HG02885 (cell line): ENCODE data around the gene DOK7.
"Not testable (repeated sequence)": the region's sequence is repeated elsewhere in the genome, so short reads cannot be mapped to it uniquely, and the experiment has no call there.

Experiments
- ATAC-seq: cut with Tn5 transposase; IDR thresholded peaks from one replicate; pipeline ENCODE4 v1.9.1; 2021; ENCODE audit warnings: mild to moderate bottlenecking; ENCODE audit not compliant: unreplicated experiment, poor library complexity

DOK7 gene

DNA sequence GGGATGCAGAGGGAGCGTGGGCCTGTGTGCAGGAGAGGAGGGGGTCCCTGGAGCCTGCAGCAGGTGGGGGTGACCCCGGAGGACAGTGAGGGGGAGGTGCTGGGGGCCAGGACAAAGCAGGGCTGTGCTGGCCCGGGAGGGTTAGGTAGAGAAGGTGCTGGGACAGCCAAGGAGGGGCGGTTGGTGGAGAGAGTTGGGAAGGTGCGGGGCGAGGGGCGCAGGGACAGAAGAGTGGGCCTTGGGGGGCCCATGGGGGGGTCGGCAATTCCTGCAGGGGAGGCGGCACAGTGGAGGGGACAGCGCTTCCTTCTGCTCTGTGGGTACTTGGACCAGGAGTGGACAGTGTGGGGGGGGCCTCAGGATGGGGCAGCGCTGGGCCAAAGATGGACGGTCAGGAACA, 36.6 kb downstream of the DOK7 start:
- ATAC-seq, result no peak

DNA sequence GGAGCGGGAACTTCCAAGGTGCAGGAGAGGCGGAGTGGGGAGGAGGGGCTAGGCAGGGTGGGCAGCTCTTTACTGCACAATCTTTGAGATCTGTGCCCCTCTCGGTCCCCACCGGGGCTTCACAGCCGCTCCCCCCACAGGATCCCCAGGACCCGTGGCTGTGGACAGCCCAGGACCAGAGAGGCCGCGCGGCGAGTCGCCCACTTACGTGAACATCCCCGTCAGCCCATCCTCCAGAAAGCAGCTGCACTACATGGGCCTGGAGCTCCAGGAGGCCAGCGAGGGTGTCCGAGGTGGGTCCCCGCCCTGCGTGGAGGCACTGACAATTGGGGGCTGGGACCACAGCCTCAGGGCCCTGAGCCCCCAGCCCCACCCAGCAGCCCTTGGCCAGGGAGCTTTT, 37.0 kb downstream of the DOK7 start:
- no peak for ATAC-seq

DNA sequence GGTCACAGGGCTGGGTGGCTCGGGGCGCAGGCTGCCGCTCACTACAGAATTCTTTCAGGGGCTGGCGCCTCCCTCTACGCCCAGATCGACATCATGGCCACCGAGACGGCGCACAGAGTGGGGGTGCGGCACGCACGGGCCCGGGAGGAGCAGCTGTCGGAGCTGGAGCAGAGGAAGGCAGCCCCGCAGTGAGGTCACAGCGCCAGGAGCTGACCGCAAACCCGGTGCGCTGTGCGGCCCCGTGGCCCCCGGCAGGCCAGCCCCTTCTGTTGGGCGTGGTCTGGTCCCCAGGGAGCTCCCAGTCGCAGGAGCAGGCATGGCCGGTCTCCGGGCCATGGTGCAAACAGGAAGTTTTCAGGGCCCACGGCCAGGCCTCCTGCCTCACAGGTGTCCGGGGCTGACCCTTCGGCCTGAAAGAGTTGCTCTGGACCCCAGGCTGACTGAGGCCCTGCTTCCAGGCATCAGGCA, 37.6 kb downstream of the DOK7 start:
- ATAC-seq, result no peak

DNA sequence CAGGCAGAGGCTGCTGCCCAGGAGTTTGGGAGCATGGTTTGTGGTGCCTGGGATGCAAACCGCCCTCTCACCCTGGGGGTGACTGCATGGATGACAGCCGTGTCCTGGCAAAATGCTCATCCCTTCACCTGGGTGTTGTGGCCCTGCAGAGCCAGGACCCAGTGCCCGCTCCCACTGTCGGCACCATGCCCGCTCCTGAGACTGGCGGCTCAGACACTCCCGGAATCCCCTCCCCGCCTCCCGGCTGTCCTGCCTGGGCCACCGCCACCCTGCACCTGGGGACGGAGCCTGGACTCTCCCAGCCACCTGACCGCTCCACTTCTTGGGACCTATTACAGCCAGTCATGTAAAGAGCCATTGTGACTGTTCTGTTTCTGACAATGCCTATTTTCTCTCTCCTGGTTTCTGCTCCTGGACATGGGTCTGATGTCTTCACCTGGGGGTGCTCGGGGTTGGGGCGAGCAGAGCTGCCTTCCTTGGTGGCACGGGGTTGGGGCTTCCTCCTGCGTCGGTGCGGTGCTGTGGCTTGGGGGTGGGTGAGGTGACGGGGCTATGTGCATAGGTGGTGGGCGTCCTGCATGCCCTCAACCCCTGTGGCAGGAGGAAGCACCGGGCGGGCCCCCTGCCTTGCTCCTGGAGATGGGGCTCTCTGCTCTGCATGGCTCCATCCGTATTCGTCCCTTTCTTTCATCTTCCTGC, 38.2 kb downstream of the DOK7 start:
- no peak for ATAC-seq

DNA sequence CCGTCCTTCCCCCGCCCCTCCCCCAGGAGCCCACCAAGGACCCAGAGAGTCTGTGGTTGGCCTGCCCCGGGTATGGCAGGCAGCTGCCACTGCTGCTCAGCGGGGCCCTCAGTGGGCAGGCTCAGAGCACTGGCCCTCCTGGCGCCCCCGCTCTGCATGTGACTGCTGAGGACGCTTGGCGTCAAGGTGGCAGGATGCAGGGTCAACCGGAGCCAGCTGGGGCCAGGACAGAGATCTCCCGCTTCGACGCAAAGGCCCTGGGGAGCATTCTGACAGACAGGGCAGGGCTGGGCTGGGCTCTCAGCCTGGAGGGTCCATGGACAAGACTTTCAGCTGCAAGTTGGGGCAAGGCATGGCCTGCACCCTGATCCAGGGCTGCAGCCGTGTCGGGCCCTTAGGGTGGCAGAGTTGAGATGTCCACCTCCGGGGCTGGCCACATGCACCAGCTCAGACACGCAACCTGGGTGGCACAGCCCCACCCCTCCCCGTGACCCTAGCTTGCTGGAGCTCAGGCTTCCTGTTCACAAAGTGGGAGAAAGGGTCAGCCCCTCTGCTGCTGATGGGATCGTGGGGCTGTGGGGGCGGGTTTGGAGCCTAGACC, 38.8 kb downstream of the DOK7 start:
- ATAC-seq, result no peak

DNA sequence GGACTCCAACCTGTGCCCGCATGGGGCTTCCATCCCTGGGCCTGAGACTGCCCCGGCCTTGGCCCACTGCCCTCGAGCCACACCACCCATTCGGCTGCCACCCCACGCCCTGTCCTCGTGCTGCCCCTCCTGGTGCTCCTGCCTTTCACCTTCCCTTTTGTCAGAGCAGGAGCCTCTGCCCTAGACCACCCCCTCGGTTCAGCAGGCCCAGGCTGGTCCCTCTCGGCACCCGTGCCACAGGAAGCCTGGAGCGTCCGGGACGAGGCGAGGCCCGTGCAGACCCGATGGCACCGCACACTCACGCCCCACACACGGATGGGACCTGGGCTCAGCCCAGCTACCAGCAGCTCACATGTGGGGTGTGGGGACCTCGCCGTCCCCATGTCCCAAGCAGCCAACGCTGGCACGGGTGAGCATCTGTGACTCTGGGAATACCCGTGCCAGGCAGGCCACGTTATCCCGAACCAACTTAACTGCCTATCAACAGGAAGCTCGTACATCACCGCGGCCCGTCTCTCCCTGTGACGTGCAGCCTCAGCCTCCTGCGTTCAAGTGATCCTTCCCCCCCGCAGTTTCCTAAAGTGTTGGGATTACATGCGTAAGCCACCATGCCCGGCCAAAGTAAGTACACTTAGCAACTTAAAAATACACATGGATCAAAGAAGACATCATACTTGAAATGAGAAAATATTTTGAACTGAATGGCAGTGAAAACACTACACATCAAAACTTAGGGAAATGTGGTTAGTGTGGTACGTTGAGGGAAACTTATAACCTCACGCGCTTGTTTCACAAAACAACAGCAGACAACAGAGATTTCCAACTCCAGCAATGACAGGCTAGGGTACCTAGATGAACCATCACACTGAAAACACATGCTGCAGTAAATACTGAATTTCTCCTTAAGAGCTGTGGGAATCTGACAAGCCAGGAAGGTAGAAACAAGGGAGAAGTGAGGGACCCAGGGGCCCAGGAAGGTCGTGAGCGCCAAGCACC, 40.1 kb downstream of the DOK7 start:
- no peak for ATAC-seq

DNA sequence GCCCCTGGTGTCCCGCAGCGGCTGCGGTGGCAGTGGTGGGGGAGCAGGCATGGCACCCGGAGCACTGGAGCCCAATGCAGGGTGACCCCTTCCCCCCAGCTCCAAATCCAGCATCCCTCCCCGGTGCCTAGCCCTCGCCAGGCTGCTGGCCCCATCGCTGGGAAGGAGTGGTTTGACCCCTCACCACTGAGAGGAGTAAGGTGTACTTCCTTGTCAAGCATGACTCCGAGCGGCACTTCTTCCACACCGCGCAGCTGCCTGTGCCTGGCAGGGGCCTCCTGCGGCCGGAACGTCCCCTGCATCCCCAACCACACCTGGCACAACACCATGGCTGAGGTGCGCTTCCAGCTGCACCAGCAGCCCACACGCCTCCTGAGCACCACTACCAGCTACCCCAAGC, 42.1 kb downstream of the DOK7 start:
- ATAC-seq, result no peak

DNA sequence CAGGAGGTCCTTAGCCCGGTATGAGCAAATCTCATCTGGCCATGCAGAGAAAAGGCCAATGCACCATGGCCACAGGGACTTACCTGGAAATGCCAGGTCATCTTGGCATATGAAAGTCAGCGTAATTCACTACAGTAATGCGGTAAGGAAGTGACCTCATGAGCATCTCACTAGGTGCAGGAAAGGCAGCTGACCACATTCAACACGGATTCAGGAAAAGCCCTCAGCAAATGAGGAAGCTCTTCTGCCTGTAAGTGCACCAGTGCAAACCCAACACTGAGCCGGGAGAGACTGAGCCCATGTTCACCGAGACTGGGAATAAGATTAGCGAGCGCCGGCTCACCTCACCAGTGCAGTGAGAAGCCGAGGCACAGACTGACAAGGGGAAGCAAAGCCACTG, 45.4 kb downstream of the DOK7 start:
- no peak for ATAC-seq

DNA sequence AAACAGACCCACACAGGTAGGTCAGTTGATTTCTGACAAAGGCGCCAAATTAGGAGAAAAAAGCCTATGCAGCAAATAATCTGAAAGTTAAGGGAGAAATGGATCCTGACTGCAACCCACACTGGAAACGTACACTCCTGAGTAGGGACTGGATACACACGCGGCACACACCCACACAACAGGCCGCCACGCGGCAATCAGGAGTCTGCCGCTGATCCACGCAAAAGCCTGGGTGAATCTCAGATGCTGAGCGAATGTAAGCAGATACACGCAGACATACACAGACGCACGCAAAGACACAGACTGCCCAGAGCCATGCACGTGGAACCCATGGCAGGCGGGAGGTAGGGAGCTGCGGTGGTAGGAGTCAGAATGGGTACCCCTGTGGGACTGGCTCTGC, 47.4 kb downstream of the DOK7 start:
- no peak for ATAC-seq

DNA sequence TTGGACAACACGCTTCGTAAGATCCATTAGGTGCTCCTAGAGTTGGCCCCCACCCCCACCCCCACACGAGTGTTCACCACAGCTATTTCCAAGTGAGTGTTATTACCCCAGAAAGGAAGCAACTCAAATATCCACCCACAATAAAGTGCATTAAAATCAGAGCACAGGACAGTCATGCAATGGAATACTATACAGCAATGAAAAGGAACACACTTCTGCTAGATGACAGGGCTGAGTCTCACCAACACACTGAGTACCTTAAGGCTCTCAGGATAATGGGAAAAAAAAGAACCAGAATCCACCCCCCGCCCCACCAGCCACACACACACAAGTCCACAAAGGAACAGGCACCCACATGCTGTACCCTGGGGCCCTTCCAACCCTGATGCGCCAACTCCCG, 48.1 kb downstream of the DOK7 start:
- no peak for ATAC-seq

DNA sequence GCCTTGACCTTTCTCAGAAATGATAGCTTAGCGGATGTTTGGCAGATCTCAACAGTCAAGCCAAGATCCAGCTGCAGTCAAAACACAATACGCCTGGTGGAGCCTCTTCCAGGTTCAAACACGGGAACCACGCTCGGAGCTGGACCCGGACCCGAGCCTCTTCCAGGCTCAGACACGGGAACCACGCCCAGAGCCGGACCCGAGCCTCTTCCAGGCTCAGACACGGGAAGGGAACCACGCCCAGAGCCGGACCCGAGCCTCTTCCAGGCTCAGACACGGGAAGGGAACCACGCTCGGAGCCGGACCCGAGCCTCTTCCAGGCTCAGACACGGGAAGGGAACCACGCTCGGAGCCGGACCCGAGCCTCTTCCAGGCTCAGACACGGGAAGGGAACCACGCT, 48.5 kb downstream of the DOK7 start:
- ATAC-seq, result not testable (repeated sequence)

DNA sequence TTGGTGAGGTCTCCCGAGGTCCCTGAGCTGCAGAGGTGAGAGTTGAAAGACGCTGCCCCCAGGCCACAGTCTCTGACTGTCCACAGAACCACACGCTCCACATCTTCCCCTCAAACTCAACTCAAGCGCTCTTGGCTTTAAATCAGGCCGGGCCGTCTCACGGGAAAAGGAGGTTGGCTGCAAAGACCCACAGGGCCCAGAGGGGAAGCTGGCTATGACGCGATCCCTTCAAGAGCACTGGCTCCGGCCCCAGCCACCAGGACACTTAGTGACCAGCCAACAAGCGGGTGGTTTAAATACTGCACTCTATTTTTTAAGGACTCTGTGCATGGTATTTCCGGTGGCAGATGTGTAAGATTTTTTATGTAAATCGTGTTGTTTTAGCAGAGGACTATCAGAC, 49.2 kb downstream of the DOK7 start:
- no peak for ATAC-seq

DNA sequence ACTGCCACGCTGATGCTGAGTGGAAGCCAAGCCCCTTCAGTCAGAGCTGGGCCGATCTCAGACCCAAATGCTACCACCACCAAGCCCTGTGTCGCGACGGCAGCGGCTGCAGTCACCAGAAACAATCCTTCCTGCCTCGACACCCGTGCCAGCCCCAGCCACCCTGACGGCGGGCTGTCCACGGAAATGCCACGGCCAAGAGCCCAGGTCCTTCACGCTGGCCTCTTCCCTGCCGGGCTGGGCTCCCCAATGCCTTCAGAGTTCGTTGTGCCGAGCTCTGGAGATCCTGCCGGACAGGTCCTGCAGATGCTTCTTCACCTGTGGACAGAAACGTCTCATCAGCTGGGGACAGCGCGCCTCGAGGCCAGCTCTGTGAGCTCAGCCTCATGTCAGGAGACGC, 49.6 kb downstream of the DOK7 start:
- ATAC-seq, result no peak

DNA sequence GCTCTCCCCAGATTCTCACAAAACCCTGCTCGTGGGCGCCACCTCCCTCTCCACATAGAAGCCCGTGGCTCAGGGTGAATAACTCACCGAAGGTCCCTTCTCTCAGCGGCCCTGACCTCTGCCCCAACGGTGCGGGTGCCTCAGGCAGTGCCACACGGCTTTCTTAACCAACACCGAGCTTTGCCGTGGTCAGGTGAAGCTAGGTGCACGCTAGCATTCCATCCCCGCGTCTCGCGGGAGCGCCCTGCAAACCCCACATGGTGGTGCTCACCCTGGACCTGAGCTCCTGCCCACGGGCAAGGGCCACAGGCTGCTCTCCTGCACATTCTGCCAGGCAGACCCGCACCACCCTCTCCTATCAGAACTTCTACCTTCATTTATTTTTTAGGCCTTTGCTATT, 50.7 kb downstream of the DOK7 start:
- no peak for ATAC-seq

DNA sequence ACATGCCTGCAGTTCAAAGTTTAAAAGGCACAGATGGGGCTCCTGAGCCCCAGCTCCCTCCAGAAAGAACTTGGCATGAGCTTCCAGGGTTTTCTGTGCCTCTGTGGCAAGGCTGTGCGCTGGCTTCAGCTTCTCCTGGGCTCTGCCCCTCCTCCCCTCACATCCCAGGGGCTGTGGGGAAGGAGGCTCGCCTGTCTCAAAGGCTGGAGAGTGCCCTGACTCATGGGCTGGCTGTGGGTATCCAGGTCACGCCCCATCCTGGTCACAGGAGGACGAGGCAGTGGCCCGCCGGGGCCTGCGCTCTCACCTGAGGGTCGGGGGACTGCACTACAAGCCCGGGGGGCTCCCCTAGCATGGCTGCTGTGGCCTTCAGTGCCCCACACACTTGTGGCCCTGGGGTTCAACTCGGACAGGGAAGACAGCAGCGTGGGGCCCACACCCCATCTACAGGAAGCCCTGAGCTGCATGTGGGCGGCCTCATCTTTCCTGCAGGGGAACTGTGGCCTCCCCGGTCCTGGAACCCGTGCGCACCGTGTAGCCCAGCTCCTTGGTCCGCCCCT, 51.2 kb downstream of the DOK7 start:
- no peak for ATAC-seq

DNA sequence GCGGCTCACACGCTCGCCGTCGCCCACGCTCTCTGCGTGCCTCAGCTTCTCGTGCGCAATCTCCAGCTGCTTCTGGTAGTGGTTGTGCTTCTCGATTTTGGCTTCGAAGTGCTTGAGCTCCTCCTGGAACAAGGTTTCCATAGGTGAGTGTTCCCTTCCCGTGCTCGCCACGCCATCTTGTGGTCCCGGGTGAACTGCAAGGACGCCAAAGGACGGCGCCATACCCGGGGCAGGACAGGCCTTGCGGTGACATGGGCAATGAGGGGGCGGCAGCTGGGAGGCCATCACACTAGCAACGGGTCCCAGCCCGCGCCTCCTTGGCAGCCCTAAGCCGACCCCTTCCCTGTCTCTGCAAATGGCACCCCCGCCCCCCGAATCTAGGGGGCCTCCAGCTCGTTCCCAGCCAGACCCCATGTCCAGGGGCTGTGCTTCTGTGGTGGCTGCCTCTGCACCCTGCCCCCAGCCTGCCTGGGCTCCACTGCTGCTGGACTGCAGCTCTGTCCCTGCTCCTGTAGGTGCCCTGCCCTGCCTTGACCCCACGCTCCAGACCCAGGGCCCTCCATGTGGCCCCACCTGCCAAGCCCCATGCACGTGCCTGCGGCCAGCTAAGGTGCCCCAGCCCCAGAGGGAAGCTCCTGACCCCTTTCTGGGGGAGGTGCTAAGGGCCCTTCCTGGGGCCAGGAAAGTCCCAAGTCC, 51.8 kb downstream of the DOK7 start:
- ATAC-seq, result no peak

DNA sequence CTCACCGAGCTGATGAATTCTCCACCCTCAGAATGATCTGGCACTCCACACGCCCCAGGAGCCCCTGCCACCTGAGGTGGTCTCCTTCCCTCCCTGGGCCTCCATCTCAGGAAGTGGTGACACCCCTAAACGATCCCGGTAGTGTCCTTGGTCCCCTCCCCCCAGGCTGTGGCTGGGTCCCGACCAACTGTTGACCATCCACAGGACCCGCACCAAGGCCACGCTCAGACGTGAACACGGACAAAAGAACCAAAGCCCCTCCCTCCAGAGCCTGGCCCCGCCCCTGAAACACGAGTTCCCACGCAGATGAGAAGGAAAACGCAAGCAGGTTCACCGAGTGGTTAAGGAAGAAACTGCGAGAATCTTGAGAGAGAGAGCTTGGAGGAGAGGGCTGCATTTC, 52.5 kb downstream of the DOK7 start:
- no peak for ATAC-seq

DNA sequence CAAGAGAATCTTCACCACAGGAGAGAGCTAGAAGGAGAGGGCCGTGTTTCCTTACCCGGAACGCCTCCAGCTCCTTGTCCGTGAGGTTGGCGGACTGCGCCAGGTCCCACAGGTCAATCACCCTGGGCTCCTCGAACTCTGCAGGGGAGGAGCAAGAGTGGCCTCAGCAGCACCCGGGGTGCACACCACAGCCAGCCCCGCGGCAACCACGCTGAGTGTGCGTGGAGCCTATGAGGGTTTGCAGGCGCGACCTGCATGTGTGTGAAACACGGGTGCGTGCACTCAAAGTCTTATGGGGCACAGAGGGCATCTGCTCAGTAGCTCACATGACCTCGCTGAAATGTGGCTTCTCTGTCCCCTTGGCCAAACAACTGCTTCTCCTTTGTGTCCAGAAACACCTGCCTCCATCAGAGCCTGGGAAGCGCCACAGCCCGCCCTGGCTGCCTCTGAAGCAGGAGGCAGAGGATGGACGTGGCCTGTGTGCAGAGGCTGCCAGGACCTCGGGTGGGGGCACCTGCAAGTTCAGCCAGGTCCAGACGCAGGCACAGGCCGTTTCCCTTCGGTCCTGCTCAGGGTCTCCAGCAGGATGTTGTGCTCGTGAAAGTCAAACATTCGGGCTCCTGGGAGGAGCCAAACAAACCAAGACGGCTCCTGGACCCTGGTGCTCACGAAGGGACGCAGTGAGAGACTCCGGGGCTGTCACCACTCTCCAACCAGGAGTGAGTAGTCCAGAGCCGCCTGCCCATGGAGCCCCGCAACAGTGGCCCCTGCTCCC, 53.1 kb downstream of the DOK7 start:
- ATAC-seq, result no peak
